HG02759 (cell line): Measurements from ENCODE around the gene GPLD1.

Experiments used
- ATAC-seq: cut with Tn5 transposase; IDR thresholded peaks from one replicate; pipeline ENCODE4 v1.9.1; 2021; ENCODE audit warnings: mild to moderate bottlenecking, moderate library complexity; ENCODE audit not compliant: unreplicated experiment

GPLD1 gene

DNA sequence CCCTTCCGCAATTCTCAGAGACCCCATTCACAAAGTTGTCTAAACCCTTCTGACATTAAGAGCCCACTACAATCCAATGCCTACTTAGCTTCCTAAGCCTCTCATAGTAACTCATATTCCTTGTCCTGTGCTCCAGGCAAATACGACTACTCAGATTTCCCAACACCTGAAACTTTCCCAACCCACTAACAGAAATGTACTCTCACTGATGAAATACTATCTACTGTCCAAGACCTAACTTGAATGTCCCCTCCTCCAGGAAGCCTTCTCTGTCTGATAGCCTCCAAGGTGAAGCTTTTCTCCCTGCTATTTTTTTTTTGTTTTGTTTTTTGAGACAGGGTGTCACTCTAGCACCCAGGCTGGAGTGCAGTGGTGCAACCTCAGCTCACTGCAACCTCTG lies 30.4 kb downstream of the GPLD1 start:
- no peak for ATAC-seq

DNA sequence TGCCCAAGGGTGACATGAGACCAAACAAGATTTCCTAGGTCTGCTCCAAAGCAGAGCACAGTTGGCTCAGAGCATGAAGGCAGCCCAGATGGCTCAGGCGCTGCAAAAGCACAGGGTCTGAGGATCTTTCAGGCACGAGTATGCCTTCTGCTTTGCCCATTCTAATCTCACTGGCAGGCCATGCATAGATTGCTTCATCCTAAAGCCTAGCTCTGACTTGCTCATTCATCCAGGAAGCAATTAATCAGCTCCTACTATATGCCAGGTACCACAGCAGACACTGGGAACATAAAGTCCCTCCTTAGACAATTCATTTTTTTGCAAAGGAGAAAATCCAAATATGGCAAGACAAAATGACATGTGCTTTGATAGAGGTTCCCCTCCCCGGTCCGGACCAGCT lies 31.2 kb downstream of the GPLD1 start:
- no peak for ATAC-seq

DNA sequence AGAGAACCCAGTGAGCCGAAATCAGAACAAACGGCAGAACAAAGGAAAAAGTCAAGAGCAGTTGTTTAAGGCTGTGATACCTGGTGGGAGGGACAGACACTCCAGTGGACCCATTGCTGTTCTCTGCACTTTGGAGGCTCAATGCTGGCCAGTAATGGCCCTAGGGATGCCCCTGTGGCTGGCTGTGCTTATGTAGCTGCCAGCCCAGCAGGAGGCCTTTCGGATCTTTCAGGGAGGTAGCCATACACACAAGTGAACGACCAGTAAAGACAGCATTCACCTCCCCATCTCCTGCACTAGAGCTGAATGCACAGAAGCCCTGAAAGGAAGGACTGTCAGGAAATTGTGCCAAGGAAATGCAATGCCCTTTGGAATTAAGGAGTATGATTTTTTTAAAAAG lies 34.3 kb downstream of the GPLD1 start:
- no peak for ATAC-seq

DNA sequence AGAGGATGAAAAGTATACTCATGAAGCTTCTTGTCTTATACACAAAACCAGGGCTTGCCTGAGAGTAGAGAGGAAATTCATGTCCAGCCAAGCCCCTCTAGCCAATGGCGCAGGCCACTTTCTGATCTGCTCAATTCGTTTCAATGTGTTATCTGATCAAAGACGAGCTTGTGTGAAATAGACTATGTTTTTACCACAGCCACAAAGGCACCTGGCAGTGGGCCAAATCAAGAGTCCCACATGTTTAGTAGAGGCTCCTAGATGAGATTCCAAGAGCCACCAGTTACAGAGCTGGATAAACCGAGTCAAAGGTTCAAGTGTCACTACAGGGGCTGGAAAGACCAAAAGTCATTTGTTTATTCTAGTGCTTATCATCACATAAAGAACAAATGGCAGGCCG lies 34.9 kb downstream of the GPLD1 start:
- no peak for ATAC-seq

DNA sequence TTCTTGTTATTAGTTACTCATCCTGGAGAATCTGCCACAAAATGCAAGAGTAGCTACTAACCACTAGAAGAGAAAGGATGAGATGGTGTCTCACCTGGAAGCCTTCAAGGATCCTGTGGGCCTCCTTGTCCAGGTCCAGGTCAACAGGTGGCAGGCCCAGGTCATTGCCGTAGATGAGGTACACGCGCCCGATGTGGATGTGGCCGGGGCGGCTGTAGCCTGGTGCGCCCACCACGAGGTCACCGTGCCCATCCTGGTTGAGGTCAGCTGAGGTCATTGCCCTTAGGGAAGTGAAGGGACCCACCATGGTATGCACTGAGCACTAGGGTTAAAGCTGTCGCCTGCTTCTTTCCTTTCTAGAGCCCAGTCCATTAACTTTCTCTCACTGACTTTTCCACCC lies 35.5 kb downstream of the GPLD1 start:
- ATAC-seq = no peak

DNA sequence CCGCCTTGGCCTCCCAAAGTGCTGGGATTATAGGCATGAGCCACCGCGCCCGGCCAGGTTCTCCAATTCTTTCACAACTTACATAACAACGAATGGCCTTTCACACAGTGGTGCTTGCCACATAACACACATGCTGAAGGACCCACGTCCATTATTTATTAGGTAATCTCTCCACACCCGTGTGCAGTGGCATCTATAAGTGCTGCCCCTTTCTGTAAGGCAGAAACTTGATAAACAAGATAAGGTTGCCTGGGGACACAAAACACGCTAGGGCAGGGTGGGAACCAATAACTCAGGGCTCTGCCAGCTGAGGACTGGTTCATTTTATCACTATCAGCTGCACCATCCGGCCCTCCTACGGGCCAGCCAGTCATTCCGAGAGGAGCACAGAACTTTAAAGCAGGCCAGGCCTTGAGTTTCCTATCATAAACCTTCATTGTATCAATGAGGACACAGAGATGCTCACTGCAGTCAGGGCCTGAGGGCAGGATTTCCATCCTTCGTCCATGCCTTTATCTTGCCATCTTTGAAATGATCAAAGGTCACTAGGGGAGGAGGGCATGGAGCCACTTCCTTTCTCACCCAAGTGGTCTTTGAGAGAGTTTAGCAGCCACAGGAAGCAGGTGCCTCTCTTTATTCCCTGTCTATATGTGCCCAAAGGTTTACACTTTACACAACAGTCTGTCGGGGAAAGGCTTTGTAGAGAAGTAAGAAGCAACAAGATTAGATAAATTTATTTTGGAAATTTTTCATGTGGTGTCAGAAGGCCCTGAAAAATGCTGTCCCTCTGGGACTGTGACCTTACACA lies 37.6 kb downstream of the GPLD1 start:
- no peak for ATAC-seq

DNA sequence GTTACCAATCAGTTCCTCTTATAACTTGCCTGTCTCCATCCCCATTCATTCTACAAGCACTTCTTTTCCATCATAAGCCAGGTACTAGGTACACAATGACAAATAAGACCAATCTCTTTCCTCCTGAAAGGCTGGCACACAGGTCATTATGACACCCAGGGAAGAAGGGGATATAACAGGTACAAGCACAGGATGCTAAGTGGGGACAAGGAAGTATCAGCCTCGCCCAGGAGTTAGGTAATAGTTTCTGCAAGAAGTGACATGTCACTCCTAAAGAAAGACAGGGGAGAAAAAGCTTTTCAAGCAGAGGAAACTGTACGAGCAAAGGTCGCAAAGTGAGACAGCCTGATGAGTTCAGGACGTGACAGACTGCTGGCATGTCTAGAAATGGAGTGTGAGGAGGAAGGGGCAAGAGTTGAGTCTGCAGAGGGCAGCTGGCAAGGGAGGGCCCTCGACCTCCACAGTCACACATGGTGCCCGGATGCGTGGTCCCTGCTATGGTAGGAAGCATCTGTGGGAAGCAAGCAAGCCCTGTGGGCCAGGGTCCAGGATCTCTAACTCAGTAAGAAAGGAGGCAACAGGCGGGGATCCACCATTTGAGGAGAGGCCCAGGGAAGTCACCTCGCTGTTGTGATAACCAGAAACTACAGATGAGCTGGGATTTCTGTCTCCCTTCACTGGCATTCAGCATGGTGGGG lies 40.4 kb downstream of the GPLD1 start:
- no peak for ATAC-seq

DNA sequence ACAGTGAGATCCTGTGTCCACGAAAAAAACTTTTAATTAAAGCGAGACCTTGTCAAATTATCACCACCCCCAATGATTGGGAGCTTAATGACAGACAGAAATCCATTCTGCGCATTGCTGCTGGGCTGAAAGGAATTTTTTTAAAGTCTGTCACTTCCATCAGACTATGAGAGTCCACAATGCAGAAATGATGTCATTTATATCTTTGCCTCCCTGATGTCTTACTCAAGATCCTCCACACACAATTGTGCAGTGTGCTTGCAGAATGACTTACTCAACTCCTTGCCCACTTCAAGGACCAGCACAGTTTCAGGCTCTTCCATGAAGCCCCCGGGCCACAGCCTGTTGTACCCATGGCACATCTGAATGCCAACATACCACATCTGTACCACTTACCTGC lies 41.0 kb downstream of the GPLD1 start:
- ATAC-seq = no peak

DNA sequence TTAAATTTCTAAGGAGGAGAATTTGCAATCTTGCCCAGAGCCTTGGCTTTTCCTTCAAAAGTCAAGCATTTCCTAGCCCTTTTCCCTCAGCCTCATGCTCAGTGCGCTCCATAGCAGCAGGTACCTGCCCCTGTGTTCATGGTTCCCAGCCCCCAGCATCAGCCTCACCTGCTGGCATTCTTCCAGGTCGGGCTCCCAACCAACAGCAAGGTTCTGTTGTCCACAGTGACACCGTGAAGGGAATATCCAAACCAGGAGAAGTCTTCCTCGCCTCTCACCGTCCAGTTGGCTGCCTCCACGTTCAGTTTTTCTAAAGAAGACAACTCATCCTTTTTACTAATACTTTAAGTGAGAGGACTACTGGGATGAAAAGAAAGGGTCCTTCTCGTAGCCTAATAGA lies 42.7 kb downstream of the GPLD1 start:
- no peak for ATAC-seq

DNA sequence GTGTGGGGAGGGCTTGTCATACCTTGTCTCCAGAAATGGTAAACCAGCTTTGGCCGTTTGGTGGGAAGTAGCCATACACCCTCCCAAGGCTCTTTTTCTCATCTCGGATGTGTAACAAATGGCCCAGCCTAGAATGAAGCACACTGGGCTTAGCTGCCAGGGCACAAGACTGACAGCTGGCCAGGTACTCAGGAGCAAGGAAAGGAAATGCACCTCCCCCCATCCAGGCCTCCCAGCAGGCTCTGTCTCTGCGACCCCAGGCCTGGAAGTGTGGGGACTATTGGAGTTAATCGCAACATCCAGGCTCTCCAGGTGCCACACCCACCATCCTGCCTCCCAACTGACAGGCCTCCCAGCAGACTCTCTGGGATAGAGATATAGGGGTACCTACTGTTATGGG lies 43.7 kb downstream of the GPLD1 start:
- no peak for ATAC-seq

DNA sequence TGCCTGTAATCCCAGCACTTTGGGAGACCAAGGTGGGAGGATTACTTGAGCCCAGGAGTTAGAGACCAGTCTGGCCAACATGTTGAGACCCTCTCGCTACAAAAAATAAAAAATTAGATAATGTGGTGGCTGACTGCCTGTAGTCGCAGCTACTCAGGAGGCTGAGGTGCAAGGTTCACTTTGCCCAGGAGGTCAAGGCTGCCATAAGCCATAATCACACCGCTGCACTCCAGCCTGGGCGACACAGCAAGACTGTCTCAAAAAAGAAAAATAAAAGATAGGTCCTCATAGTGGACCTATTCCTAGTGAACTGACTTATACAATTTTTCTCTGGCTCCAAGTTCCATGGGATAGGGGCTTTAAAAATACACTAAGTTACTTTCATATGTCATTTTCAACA lies 44.8 kb downstream of the GPLD1 start:
- ATAC-seq = no peak

DNA sequence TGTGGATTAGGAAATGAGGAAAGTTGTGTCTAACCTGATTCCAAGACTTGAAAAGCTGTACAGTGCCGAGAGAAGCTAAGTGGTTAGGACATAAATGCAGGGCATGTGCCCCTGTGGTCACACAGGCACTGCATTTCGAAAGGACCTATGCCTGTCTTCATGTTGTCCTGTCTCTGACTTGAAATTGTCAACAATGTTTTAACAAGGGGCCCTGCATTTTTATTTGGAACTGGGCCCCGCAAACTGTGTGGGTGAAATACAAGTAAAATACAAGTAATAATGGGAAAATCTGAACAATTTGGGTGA lies 47.8 kb downstream of the GPLD1 start:
- no peak for ATAC-seq

DNA sequence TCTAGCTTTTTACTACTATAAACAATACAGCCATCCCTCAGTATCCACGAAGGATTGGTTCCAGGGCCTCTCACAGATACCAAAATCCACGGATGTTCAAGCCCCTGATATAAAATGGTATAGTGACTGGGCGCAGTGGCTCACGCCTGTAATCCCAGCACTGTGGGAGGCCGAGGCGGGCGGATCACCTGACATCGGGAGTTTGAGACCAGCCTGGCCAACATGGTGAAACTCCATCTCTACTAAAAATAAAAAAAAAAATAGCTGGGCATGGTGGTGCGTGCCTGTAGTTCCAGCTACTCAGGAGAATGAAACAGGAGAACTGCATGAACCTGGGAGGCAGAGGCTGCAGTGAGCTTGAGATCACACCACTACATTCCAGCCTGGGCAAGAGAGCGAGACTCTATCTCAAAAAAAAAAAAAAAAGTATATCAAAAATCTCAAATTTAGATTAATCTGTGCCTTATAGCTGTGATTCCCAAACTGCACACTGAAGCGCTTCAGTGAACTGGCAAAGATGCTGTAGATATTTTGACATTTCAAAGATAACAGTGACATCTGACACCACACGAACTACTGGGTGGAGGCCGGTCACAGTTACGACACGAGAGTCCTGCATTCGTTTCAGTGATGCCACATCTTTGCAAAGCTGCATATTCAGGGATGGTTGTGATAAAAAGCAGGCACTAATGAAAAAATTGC lies 48.3 kb downstream of the GPLD1 start:
- no peak for ATAC-seq

DNA sequence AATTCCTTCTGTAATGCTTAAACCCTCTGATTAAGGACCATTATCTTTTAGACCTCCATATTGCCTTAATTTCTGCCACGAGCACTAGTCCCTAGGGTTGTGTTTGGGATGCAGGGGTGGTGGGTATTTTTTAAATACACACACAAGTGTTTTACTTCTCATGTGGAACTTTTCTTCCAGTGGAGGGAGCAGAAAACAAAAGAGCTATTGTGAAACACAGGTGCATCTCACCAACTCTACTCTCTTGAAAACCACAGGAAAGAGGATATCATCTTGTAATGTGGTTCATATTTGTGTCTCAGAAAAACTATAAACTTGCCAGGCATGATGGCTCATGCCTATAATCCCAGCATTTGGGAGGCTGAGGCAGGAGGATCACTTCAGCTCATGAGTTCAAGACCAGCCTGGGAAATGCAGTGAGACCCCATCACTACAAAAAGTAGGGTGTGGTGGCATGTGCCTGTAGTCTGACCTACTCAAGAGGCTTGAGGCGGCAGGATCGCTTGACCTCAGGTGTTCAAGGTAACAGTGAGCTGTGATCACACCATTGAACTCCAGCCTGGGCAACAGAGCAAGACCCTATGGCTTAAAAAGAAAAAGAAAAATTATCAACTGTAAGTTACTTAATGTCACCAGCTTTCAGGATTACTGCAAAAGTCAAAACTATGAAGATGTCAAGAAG lies 49.4 kb downstream of the GPLD1 start:
- no peak for ATAC-seq

DNA sequence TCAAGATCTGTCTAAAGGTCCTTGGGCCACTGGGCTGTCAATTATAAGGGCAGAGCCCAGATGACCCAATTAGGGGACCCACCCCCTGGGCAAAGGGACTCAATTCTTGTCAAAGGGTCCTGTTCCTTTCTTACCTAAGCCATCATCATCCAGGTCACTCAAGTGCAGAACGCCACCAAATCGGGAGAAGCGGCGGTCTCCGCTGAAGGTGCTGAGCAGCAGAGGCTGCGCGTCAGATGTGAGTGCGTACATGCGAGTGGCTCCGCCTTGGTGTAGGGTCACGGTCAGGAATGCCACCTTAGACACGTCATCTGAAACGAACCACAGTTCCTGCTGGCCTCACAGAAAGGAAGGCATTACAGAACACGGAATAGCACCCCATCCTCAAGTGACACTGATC lies 52.4 kb downstream of the GPLD1 start:
- no peak for ATAC-seq

DNA sequence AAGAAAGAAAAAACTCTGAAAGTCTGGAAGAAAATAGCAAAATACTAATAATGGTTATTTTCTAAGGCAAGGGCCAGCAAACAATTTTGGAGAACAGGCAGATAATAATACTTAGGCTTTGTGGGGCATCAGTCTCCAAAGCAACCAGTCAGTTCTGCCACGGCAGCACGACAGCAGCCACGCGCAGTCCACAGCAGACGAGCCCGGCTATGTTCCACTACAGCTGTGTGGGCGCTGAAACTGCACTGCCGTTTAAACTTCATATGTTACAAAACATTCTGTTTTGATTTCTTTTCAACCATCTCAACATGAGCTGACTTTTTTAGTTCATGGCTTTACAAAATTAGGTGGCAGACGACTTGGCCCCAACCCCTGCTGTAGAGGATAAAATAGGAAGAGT lies 56.8 kb downstream of the GPLD1 start:
- no peak for ATAC-seq

DNA sequence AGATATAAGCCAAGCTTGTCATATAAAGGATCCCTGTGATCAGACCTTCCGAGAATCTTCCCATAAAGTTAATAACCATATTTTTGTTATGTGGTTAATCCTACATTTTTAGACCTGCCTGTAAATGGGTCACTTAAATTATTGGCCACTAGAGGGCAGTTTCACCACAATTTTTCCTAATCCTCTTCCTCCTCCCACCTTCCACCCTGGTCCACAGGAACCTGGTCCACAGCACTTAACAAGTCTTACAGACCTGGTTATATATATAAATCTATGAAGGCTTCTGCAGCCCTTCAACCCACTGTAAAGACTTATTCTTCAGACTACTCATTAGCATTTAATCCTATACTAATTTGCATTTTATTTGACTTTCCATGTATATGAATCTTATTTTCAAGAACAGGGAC lies 58.3 kb downstream of the GPLD1 start:
- no peak for ATAC-seq

DNA sequence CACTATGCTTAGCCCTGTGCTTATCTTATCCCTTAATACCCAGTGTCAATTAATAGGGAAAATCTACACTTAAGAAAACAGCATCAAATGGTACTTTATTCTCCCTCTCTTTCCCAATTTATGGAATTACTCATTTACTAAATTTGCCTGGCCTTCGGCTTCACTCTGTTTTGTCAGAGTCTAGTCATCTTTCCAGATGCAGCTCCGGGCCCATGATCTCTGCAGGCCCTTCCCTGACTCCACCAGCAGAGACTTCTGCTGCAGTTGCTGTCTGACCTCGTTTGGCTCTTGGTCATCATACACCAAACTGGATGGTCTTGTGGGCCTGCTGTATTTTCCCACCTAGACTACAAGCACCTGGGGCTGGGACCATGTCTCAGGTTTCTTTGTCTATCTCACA lies 59.3 kb downstream of the GPLD1 start:
- ATAC-seq = no peak

DNA sequence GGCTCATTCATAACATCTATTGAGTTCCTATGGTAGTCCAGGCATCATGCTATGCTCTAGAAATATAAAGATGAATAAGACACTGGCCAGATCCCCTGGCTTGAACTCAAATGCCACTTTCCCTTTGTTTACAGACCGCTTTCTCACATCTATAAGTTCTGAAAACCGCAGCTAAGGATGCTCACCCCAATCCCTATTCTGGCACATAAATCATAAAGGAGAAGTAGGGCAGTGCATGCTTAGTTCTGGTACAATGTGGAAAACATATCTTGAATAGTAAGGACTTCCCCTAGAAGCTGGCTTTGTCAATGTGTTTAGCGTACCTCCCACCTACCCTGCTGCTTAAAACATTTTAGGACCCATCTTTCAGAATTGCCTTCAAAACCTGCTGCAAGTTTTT lies 60.2 kb downstream of the GPLD1 start:
- no peak for ATAC-seq

DNA sequence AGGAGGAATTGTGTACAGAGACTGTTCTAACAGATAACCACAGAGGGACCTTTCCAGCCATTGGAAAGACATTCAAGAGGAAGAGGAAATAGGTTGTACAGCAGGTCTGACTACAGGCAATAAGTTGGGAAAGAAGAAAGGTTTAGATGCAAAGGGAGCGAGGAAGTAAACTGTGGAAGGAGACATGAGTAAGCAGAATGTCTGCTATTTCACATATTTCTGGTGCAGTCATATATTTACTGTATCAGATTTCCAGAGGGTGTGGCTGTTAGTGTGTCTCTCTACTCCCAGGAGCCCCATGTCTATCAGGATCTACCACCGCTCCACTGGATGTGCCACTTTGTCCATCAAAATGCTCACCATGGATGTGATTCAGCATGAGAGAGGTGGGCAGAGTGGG lies 60.8 kb downstream of the GPLD1 start:
- no peak for ATAC-seq

DNA sequence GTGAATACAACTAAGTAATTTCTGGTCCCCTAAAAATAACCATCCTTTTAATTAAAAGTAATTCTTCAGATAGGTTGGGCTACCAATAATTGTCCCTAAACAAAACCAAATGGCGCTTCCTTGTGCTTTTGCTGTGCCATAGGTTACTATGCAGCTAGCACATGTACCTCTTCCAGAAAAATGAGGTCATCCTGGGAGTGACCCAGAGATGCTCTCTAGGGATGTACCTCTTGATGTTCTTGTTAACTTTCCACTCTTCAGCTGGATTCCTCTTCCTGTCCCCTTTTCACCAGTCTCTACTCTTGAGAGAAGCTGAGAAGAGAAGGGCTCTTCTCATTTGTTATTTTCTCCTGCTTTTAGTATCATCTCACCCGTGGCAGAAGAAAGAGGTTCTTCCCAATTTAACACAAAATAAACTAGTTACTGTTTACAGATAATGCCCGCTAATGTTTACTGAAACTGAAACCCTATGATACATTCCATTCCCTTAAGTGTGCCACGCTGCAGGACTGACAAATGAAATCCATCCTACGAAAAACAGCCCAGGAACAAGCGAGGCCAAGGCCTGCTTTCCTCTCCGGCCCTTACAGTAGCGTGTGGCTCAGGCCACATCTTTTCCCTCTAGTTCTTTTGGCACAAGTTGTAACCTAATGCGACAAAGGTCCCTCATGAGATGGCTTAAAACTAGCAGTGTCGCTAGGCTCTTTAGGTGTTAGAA lies 62.5 kb downstream of the GPLD1 start:
- ATAC-seq = no peak
